H9 (cell line): ENCODE measurements around the gene MAS1. TPM values are rescaled to one million over a fixed set of nuclear protein-coding genes. Genes with fewer than 3 reads are reported as not detected.

Experiments used
- DNase-seq: peaks from one replicate; pipeline ENCODE4 v3.0.0-alpha.2; 2017
- H2AFZ ChIP-seq: one replicate; pipeline ENCODE4 v1.6.1; 2013; ENCODE audit warnings: mild to moderate bottlenecking, low read length, control low read depth, moderate library complexity
- H2AK5ac ChIP-seq: 2 replicates; pipeline ENCODE4 v1.6.1; 2013; ENCODE audit warnings: low read length, control low read depth, mixed read lengths; ENCODE audit not compliant: insufficient read length
- H2BK120ac ChIP-seq: one replicate; pipeline ENCODE4 v1.6.1; 2013; ENCODE audit warnings: low read depth, mild to moderate bottlenecking, low read length, control low read depth, inconsistent platforms; ENCODE audit not compliant: poor library complexity, severe bottlenecking
- H2BK12ac ChIP-seq: 2 replicates; pipeline ENCODE4 v1.6.1; 2013; ENCODE audit warnings: low read length, control low read depth, mixed read lengths, low read depth; ENCODE audit not compliant: insufficient read length
- H2BK15ac ChIP-seq: 2 replicates; pipeline ENCODE4 v1.6.1; 2013; ENCODE audit warnings: low read depth, low read length, control low read depth
- H2BK20ac ChIP-seq: one replicate; pipeline ENCODE4 v1.6.1; 2013; ENCODE audit warnings: low read depth, mild to moderate bottlenecking, low read length, control low read depth, inconsistent platforms; ENCODE audit not compliant: poor library complexity, severe bottlenecking
- H2BK5ac ChIP-seq: 2 replicates; pipeline ENCODE4 v1.6.1; 2013; ENCODE audit warnings: low read length, control low read depth, mixed read lengths; ENCODE audit not compliant: insufficient read length
- H3K14ac ChIP-seq: 2 replicates; pipeline ENCODE4 v1.6.1; 2013; ENCODE audit warnings: low read length, control low read depth; ENCODE audit not compliant: insufficient read depth
- H3K18ac ChIP-seq: 2 replicates; pipeline ENCODE4 v1.6.1; 2013; ENCODE audit warnings: low read depth, mild to moderate bottlenecking, mixed read lengths, low read length, control low read depth; ENCODE audit not compliant: insufficient read length
- H3K23ac ChIP-seq: 2 replicates; pipeline ENCODE4 v1.6.1; 2013; ENCODE audit warnings: low read length, control low read depth, mixed read lengths, low read depth; ENCODE audit not compliant: insufficient read length
- H3K23me2 ChIP-seq: 2 replicates; pipeline ENCODE4 v1.6.1; 2013; ENCODE audit warnings: low read depth, mild to moderate bottlenecking, mixed read lengths, low read length, control low read depth; ENCODE audit not compliant: insufficient read length, poor library complexity, severe bottlenecking
- H3K27ac ChIP-seq: 2 replicates; pipeline ENCODE4 v1.5.1; 2013; ENCODE audit warnings: low read length, control low read depth, mixed read lengths, low read depth; ENCODE audit not compliant: insufficient read length
- H3K27me3 ChIP-seq: 2 replicates; pipeline ENCODE4 v1.6.1; 2013; ENCODE audit warnings: low read length, control low read depth, inconsistent platforms; ENCODE audit not compliant: insufficient read depth
- H3K4ac ChIP-seq: 2 replicates; pipeline ENCODE4 v1.6.1; 2013; ENCODE audit warnings: low read depth, mild to moderate bottlenecking, control low read depth, inconsistent platforms, low read length, moderate library complexity
- H3K4me1 ChIP-seq: 2 replicates; pipeline ENCODE4 v1.6.1; 2013; ENCODE audit warnings: low read length, control low read depth, inconsistent platforms; ENCODE audit not compliant: insufficient read depth
- H3K4me2 ChIP-seq: 2 replicates; pipeline ENCODE4 v1.6.1; 2013; ENCODE audit warnings: low read length, control low read depth, mixed read lengths; ENCODE audit not compliant: insufficient read length, insufficient read depth
- H3K56ac ChIP-seq: 2 replicates; pipeline ENCODE4 v1.6.1; 2013; ENCODE audit warnings: low read depth, mild to moderate bottlenecking, mixed read lengths, low read length, control low read depth; ENCODE audit not compliant: insufficient read length
- H3K79me1 ChIP-seq: 2 replicates; pipeline ENCODE4 v1.6.1; 2013; ENCODE audit warnings: low read depth, mild to moderate bottlenecking, moderate library complexity, low read length, control low read depth, inconsistent platforms; ENCODE audit not compliant: insufficient read depth, poor library complexity, severe bottlenecking
- H3K79me2 ChIP-seq: 2 replicates; pipeline ENCODE4 v1.6.1; 2013; ENCODE audit warnings: low read length, control low read depth, inconsistent platforms; ENCODE audit not compliant: insufficient read depth
- H3K9ac ChIP-seq: 2 replicates; pipeline ENCODE4 v1.6.1; 2013; ENCODE audit warnings: low read length, control low read depth, mixed read lengths; ENCODE audit not compliant: insufficient read length; ENCODE audit errors: extremely low read depth
- H3K9me3 ChIP-seq: one replicate; pipeline ENCODE4 v1.6.1; 2013; ENCODE audit warnings: low read depth, low read length, inconsistent platforms; ENCODE audit not compliant: control insufficient read depth
- H3T11ph ChIP-seq: one replicate; pipeline ENCODE4 v1.6.1; 2013; ENCODE audit warnings: mild to moderate bottlenecking, low read length, control low read depth, inconsistent platforms
- H4K20me1 ChIP-seq: one replicate; pipeline ENCODE4 v1.6.1; 2013; ENCODE audit not compliant: control insufficient read depth, insufficient read length, insufficient read depth
- H4K5ac ChIP-seq: 2 replicates; pipeline ENCODE4 v1.6.1; 2013; ENCODE audit warnings: low read depth, mild to moderate bottlenecking, mixed read lengths, low read length, control low read depth; ENCODE audit not compliant: insufficient read length
- H4K8ac ChIP-seq: replicated peaks from 2 replicates; pipeline ENCODE4 v1.6.1; 2013; ENCODE audit warnings: low read length, control low read depth, mixed read lengths, low read depth; ENCODE audit not compliant: insufficient read length
- H4K91ac ChIP-seq: 2 replicates; pipeline ENCODE4 v1.6.1; 2013; ENCODE audit warnings: low read depth, mild to moderate bottlenecking, moderate library complexity, mixed read lengths, low read length, control low read depth; ENCODE audit not compliant: insufficient read length
- H3K27ac Mint-ChIP-seq, 3 experiments: 2 replicates in 2 of 3; 3 replicates in 1 of 3; pipeline ENCODE4 v1.8.0; 2020 to 2021; ENCODE audit warnings: mixed read lengths in 3 of 3, mild to moderate bottlenecking in 1 of 3, moderate library complexity in 1 of 3
- H3K27me3 Mint-ChIP-seq: 2 replicates; pipeline ENCODE4 v1.8.0; 2021; ENCODE audit warnings: low read depth, mild to moderate bottlenecking, moderate library complexity, mixed read lengths
- H3K36me3 Mint-ChIP-seq, 3 experiments: 2 replicates in 2 of 3; 3 replicates in 1 of 3; pipeline ENCODE4 v1.8.0; 2020 to 2021; ENCODE audit warnings: low read depth in 3 of 3, mixed read lengths in 3 of 3; ENCODE audit not compliant: insufficient read depth in 1 of 3
- H3K4me1 Mint-ChIP-seq, 2 experiments: 2 replicates each; pipeline ENCODE4 v1.8.0; 2020; ENCODE audit warnings: mixed read lengths in 2 of 2
- H3K4me3 Mint-ChIP-seq, 2 experiments: 2 replicates in 1 of 2; 3 replicates in 1 of 2; pipeline ENCODE4 v1.8.0; 2020 to 2021; ENCODE audit warnings: mild to moderate bottlenecking in 2 of 2, mixed read lengths in 2 of 2, moderate library complexity in 1 of 2
- H3K9me3 Mint-ChIP-seq, 2 experiments: 2 replicates in 1 of 2; 3 replicates in 1 of 2; pipeline ENCODE4 v1.8.0; 2020; ENCODE audit warnings: mild to moderate bottlenecking in 2 of 2, mixed read lengths in 2 of 2, moderate library complexity in 1 of 2
- CTCF ChIP-seq: fragments of 200-600 bp; sonication (generic); conservative IDR thresholded peaks from 3 replicates; pipeline ENCODE4 v1.8.0; 2021; ENCODE audit warnings: antibody characterized with exemption, mild to moderate bottlenecking
- WGBS: extraction: QIAGEN DNeasy Blood & Tissue Kit; methylation state at CpG from one replicate; pipeline ENCODE4 v1.1.7; 2013; ENCODE audit warnings: missing lambda C conversion rate, low lambda C conversion rate, mixed read lengths; ENCODE audit not compliant: insufficient read length; ENCODE audit errors: extremely low coverage; 5-methylcytosine and 5-hydroxymethylcytosine counted together
- total RNA-seq: library from RNA; stranded (reverse); gene quantifications from 2 replicates; pipeline ENCODE4 v1.2.1, GENCODE V29; 2021

The MAS1 gene
- total RNA-seq, 1 experiment from 2014 or later, result 0.02 TPM

- no peak for TF ChIP-seq CTCF
- H3K4ac ChIP-seq, result no peak overlapping the region
- no peak overlapping the region for H3K4me3 Mint-ChIP-seq
- WGBS, result no CpG with 5 or more reads among the region's 1 CpG
- H2AK5ac ChIP-seq, result no peak overlapping the region
- H4K8ac ChIP-seq, result no peak overlapping the region
- H4K20me1 ChIP-seq, result no peaks in the 10 kb centered on the region
- H3K27me3 ChIP-seq, result no peaks in the 10 kb centered on the region
- no peaks in the 10 kb centered on the region for H3K23me2 ChIP-seq
- no peak overlapping the region for H4K91ac ChIP-seq
- H2BK20ac ChIP-seq, result no peak overlapping the region
- H3K4me2 ChIP-seq, result no peak overlapping the region
- H3K79me1 ChIP-seq, result no peaks in the 10 kb centered on the region
- no peak overlapping the region for H3K23ac ChIP-seq
- H3K9ac ChIP-seq, result no peak overlapping the region
- no peaks in the 10 kb centered on the region; the same call in 1 of the 2 replicates for H3K27me3 Mint-ChIP-seq
- no peak overlapping the region for H2BK12ac ChIP-seq
- H3K27ac ChIP-seq, result no peak overlapping the region
- no peak overlapping the region for H3K18ac ChIP-seq
- H2AFZ ChIP-seq, result no peak overlapping the region
- H2BK15ac ChIP-seq, result no peak overlapping the region
- no peak overlapping the region for H2BK120ac ChIP-seq
- no peaks in the 10 kb centered on the region for H3K4me1 Mint-ChIP-seq
- no peak overlapping the region for H4K5ac ChIP-seq
- H3K4me1 ChIP-seq, result no peaks in the 10 kb centered on the region
- H3T11ph ChIP-seq, result no peak overlapping the region
- no peak overlapping the region for H3K27ac Mint-ChIP-seq
- no peaks in the 10 kb centered on the region for H3K9me3 Mint-ChIP-seq
- no peak overlapping the region for H3K56ac ChIP-seq
- DNase-seq, result no peak
- no peaks in the 10 kb centered on the region for H3K9me3 ChIP-seq
- no peak overlapping the region for H2BK5ac ChIP-seq
- no peaks in the 10 kb centered on the region for H3K36me3 Mint-ChIP-seq
- H3K79me2 ChIP-seq, result no peaks in the 10 kb centered on the region
- no peak overlapping the region; the same call in 1 of the 2 replicates for H3K14ac ChIP-seq
These were observed 32.5 kb upstream of the MAS1 start for GRCh38 chr6:159858259-159858658.
